SK-N-SH (cell line): ENCODE measurements around the gene USP30. TPM values are rescaled to one million over a fixed set of nuclear protein-coding genes. Genes with fewer than 3 reads are reported as not detected.

Source experiments
- CTCF ChIA-PET: fragments of 300-600, 350-600 bp; formaldehyde crosslinking; extraction: SDS; loops from one replicate; lab custom pipeline; 2021; lab: Yijun Ruan, JAX
- POLR2A ChIA-PET: fragments of 350-600 bp; sonication (Branson Sonifier 250); formaldehyde crosslinking; extraction: SDS; loops from one replicate; lab custom pipeline; 2020; ENCODE audit warnings: antibody characterized with exemption, inconsistent platforms; lab: Yijun Ruan, JAX
- DNase-seq: peaks from one replicate; pipeline ENCODE4 v3.0.0; 2012
- H2AFZ ChIP-seq: fragments of 200-600 bp; sonication (generic); 2 replicates; pipeline ENCODE4 v1.8.1; 2016; ENCODE audit warnings: antibody characterized with exemption, mild to moderate bottlenecking, low read depth
- H3F3A ChIP-seq: fragments of 200-600 bp; sonication (generic); replicated peaks from 2 replicates; pipeline ENCODE3; 2016; ENCODE audit warnings: antibody characterized with exemption, mild to moderate bottlenecking; ENCODE audit not compliant: insufficient read depth
- H3K27ac ChIP-seq, 2 experiments: fragments of 200-500 bp in 1 of 2; fragments of 200-600 bp in 1 of 2; sonication (Bioruptor generic) in 1 of 2; sonication (generic), shearing (Covaris generic) in 1 of 2; 2 replicates each; pipeline versions ENCODE4 v1.5.1 to v1.6.1; 2014 to 2016; ENCODE audit warnings: low read depth in 2 of 2, inconsistent platforms in 1 of 2, low read length in 1 of 2, mild to moderate bottlenecking in 1 of 2, mixed read lengths in 1 of 2
- H3K27me3 ChIP-seq: fragments of 200-600 bp; sonication (generic), shearing (Covaris generic); 2 replicates; pipeline ENCODE4 v1.6.1; 2016; ENCODE audit warnings: mixed run types; ENCODE audit not compliant: insufficient read depth
- H3K36me3 ChIP-seq, 2 experiments: fragments of 200-500 bp in 1 of 2; fragments of 200-600 bp in 1 of 2; sonication (Bioruptor generic) in 1 of 2; sonication (generic) in 1 of 2; replicated peaks in 1 of 2; 2 replicates each; pipeline versions ENCODE3 to v1.5.1; 2014 to 2016; ENCODE audit warnings: low read length in 1 of 2, mild to moderate bottlenecking in 1 of 2; ENCODE audit not compliant: insufficient read depth in 2 of 2, control insufficient read depth in 1 of 2
- H3K4me1 ChIP-seq, 2 experiments: fragments of 200-500 bp in 1 of 2; fragments of 200-600 bp in 1 of 2; sonication (Bioruptor generic) in 1 of 2; sonication (generic), shearing (Covaris generic) in 1 of 2; 2 replicates each; pipeline versions ENCODE4 v1.5.1 to v1.6.1; 2014 to 2016; ENCODE audit warnings: low read depth in 1 of 2, low read length in 1 of 2, mixed run types in 1 of 2; ENCODE audit not compliant: insufficient read depth in 2 of 2, control insufficient read depth in 1 of 2
- H3K4me2 ChIP-seq: fragments of 200-600 bp; sonication (generic), shearing (Covaris generic); 2 replicates; pipeline ENCODE4 v1.6.1; 2017; ENCODE audit warnings: mixed run types
- H3K4me3 ChIP-seq, 2 experiments: fragments of 200-500 bp in 1 of 2; fragments of 200-600 bp in 1 of 2; sonication (Bioruptor generic) in 1 of 2; sonication (generic), shearing (Covaris generic) in 1 of 2; 2 replicates each; pipeline versions ENCODE4 v1.5.1 to v1.8.1; 2014 to 2016; ENCODE audit warnings: low read depth in 2 of 2, inconsistent platforms in 1 of 2, low read length in 1 of 2, mild to moderate bottlenecking in 1 of 2, mixed read lengths in 1 of 2, moderate library complexity in 1 of 2
- H3K79me2 ChIP-seq: fragments of 200-600 bp; sonication (generic); 2 replicates; pipeline ENCODE4 v1.8.1; 2017; ENCODE audit warnings: mild to moderate bottlenecking; ENCODE audit not compliant: insufficient read depth
- H3K9ac ChIP-seq: fragments of 200-600 bp; sonication (generic); 2 replicates; pipeline ENCODE4 v1.6.1; 2017; ENCODE audit warnings: mixed run types
- H3K9me2 ChIP-seq: fragments of 200-600 bp; sonication (generic); 2 replicates; pipeline ENCODE4 v1.6.1; 2017; ENCODE audit warnings: mixed run types
- H3K9me3 ChIP-seq: fragments of 200-600 bp; sonication (generic); 2 replicates; pipeline ENCODE4 v1.6.1; 2017; ENCODE audit warnings: mixed run types, mild to moderate bottlenecking, moderate library complexity
- H4K20me1 ChIP-seq: fragments of 200-600 bp; sonication (generic); 2 replicates; pipeline ENCODE4 v1.6.1; 2017; ENCODE audit warnings: mild to moderate bottlenecking, mixed run types; ENCODE audit not compliant: insufficient read depth
- CHD2 ChIP-seq: fragments of 150-350 bp; IDR thresholded peaks from 2 replicates; pipeline ENCODE4 v1.6.1; 2018; ENCODE audit warnings: low read length; ENCODE audit not compliant: partially characterized antibody
- CTCF ChIP-seq: fragments of 200-600 bp; sonication (generic); IDR thresholded peaks from 2 replicates; pipeline ENCODE4 v1.6.1; 2017; ENCODE audit warnings: antibody characterized with exemption, mild to moderate bottlenecking, moderate library complexity
- ELF1 ChIP-seq: IDR thresholded peaks from 2 replicates; pipeline ENCODE4 v1.4.0; 2012
- EZH2phosphoT487 ChIP-seq: fragments of 200-600 bp; sonication (generic); IDR thresholded peaks from 2 replicates; pipeline ENCODE4 v1.6.1; 2017; ENCODE audit warnings: low read depth, mixed run types, mild to moderate bottlenecking, antibody characterized with exemption, moderate library complexity, borderline replicate concordance
- FOSL2 ChIP-seq: IDR thresholded peaks from 2 replicates; pipeline ENCODE4 v1.4.0; 2012; ENCODE audit warnings: low read depth, mild to moderate bottlenecking, moderate library complexity, borderline replicate concordance
- FOXM1 ChIP-seq: IDR thresholded peaks from 2 replicates; pipeline ENCODE4 v1.4.0; 2012; ENCODE audit warnings: low read depth, mild to moderate bottlenecking
- GABPA ChIP-seq: IDR thresholded peaks from 2 replicates; pipeline ENCODE4 v1.4.0; 2012; ENCODE audit warnings: low read depth, mild to moderate bottlenecking
- JUND ChIP-seq: IDR thresholded peaks from 2 replicates; pipeline ENCODE4 v1.4.0; 2012
- MAX ChIP-seq: IDR thresholded peaks from 2 replicates; pipeline ENCODE4 v1.4.0; 2012; ENCODE audit warnings: low read depth
- MEF2A ChIP-seq: IDR thresholded peaks from 2 replicates; pipeline ENCODE4 v1.4.0; 2012; ENCODE audit warnings: low read depth, borderline replicate concordance
- MXI1 ChIP-seq: IDR thresholded peaks from 2 replicates; pipeline ENCODE4 v1.6.1; 2012; ENCODE audit warnings: mild to moderate bottlenecking, low read depth, low read length, improper control_type of control experiment
- NFIC ChIP-seq: IDR thresholded peaks from 2 replicates; pipeline ENCODE4 v1.4.0; 2012; ENCODE audit warnings: borderline replicate concordance
- NRF1 ChIP-seq: IDR thresholded peaks from 2 replicates; pipeline ENCODE4 v1.6.1; 2012; ENCODE audit warnings: low read depth, mild to moderate bottlenecking, low read length
- PBX3 ChIP-seq: IDR thresholded peaks from 2 replicates; pipeline ENCODE4; 2012
- POLR2AphosphoS5 ChIP-seq: IDR thresholded peaks from 2 replicates; pipeline ENCODE4 v1.6.1; 2012; ENCODE audit warnings: low read depth, low read length
- RAD21 ChIP-seq: IDR thresholded peaks from 2 replicates; pipeline ENCODE4 v1.6.1; 2012; ENCODE audit warnings: mild to moderate bottlenecking, low read length
- RCOR1 ChIP-seq: fragments of 150-350 bp; IDR thresholded peaks from 2 replicates; pipeline ENCODE4 v1.6.1; 2017; ENCODE audit warnings: antibody characterized with exemption, low read length
- REST ChIP-seq: IDR thresholded peaks from 2 replicates; pipeline ENCODE4 v1.6.1; 2012; ENCODE audit warnings: mild to moderate bottlenecking, low read depth, low read length, moderate library complexity
- RFX5 ChIP-seq: IDR thresholded peaks from 2 replicates; pipeline ENCODE4 v1.6.1; 2012; ENCODE audit warnings: mild to moderate bottlenecking, improper control_type of control experiment, low read length
- RXRA ChIP-seq: IDR thresholded peaks from 2 replicates; pipeline ENCODE4 v1.4.0; 2012; ENCODE audit warnings: low read depth, mild to moderate bottlenecking, borderline replicate concordance
- SIN3A ChIP-seq: IDR thresholded peaks from 2 replicates; pipeline ENCODE4 v1.6.1; 2012; ENCODE audit warnings: low read depth, mild to moderate bottlenecking, low read length, moderate library complexity, borderline replicate concordance
- TAF1 ChIP-seq: IDR thresholded peaks from 2 replicates; pipeline ENCODE4 v1.6.1; 2012; ENCODE audit warnings: low read depth, mild to moderate bottlenecking, low read length, moderate library complexity, borderline replicate concordance
- TCF12 ChIP-seq: IDR thresholded peaks from 2 replicates; pipeline ENCODE4 v1.4.0; 2012
- USF1 ChIP-seq: IDR thresholded peaks from 2 replicates; pipeline ENCODE4 v1.4.0; 2012; ENCODE audit warnings: low read depth, borderline replicate concordance
- YY1 ChIP-seq: IDR thresholded peaks from 2 replicates; pipeline ENCODE4 v1.4.0; 2012; ENCODE audit warnings: low read depth, mild to moderate bottlenecking
- WGBS: methylation state at CpG from one replicate; pipeline ENCODE4 v1.1.6; 2017; ENCODE audit warnings: low lambda C conversion rate; 5-methylcytosine and 5-hydroxymethylcytosine counted together
- polyA plus RNA-seq, 3 experiments: library from polyadenylated mRNA; depleted of rRNA; stranded (reverse); fragments of >200 nt; gene quantifications; 2 replicates each; pipeline ENCODE4 v1.2.3, GENCODE V29; 2012

USP30 gene
- polyA plus RNA-seq, 1 of the 3 experiments (the other 2 are of a cell fraction), result 10.9 TPM

- H3K27me3 ChIP-seq, result no peaks in the 10 kb centered on the region
- no peaks in the 10 kb centered on the region for H3K9me2 ChIP-seq
- H2AFZ ChIP-seq, result peak within 1 kb of the TSS; percentile 86
- H3K79me2 ChIP-seq, result peaks cover 24% of the 10 kb centered on the region
- H3F3A ChIP-seq, result no peaks in the 10 kb centered on the region
- H3K27ac ChIP-seq, result peak within 1 kb of the TSS; percentile 77 to 80; a peak in 3 of 4 replicates
- ChIA-PET POLR2A (no interaction called here), CTCF (interaction anchor here (0.5 to 2.2 kb wide), 2 partner anchors 14 to 269 kb away, joined by 3 to 9 read pairs; no protein-coding TSS in a partner anchor)
- H3K4me2 ChIP-seq, result peak within 1 kb of the TSS; percentile 93
- peaks cover 5 to 10% of the 10 kb centered on the region in 2 experiments; a peak in 2 of 4 replicates for H3K4me1 ChIP-seq
- peaks cover 12 to 13% of the 10 kb centered on the region in 2 experiments for H3K36me3 ChIP-seq
- no peaks in the 10 kb centered on the region for H4K20me1 ChIP-seq
- peak; percentile 99 for DNase-seq
- peak within 1 kb of the TSS; percentile 76 for H3K9ac ChIP-seq
- 3% methylated on average over 26 of the region's 71 CpGs for WGBS
- no peaks in the 10 kb centered on the region for H3K9me3 ChIP-seq
- peak within 1 kb of the TSS; percentile 66 to 70 for H3K4me3 ChIP-seq
- TF ChIP-seq USF1 (peak; percentile 85), TAF1 (peak; percentile 21; the same call in 1 of the 2 replicates), RCOR1 (no peak), RXRA (no peak), GABPA (no peak), FOSL2 (no peak), REST (no peak), EZH2phosphoT487 (no peak), MXI1 (peak; percentile 99), SIN3A (peak; percentile 94), RAD21 (no peak), NRF1 (peak; percentile 90), CHD2 (peak; percentile 84), YY1 (0 out of 2 replicates have a peak, but pooled peaks have one; percentile 56), POLR2AphosphoS5 (peak; percentile 49; the same call in 1 of the 2 replicates), RFX5 (peak; percentile 17; the same call in 1 of the 2 replicates), ELF1 (no peak), JUND (no peak), PBX3 (no peak), TCF12 (no peak), MAX (peak; percentile 95), NFIC (no peak), MEF2A (no peak), CTCF (no peak), FOXM1 (no peak)
Observed at GRCh38 chr12:109097435-109098182, 45.2 kb downstream of the USP30 start, which contains the start of gene UNG. TSS of gene UNG (plus strand) at chr12:109097597. CDS start at chr12:109097680, 83 bp downstream.
